ENCODE results near the gene GABRB1. TPM values are rescaled to one million over a fixed set of nuclear protein-coding genes. Genes with fewer than 3 reads are reported as not detected.

GABRB1 gene
- total RNA-seq, 5 donors from 2014 or later (not counting 1 experiment from before 2014, with no cell fraction given), result not detected

- no peak for ATAC-seq (replicated peaks in 1 of 4)
- H3K27ac Mint-ChIP-seq, result no peak overlapping the region
- peaks cover 11 to 12% of the 10 kb centered on the region in 2 donors for H3K27me3 Mint-ChIP-seq
- Histone ChIP-seq H3K36me3 (ENCODE audit: control insufficient read depth in 2 of 2, extremely low read depth in 1 of 2, insufficient read depth in 1 of 2, low read length in 1 of 2) (no peaks in the 10 kb centered on the region), H3K9me3 (no peaks in the 10 kb centered on the region), H3K4me3 (ENCODE audit: control insufficient read depth in 1 of 2, extremely low read depth in 1 of 2, low read length in 1 of 2) (no peak overlapping the region), H3K27ac (ENCODE audit: low read length) (no peak overlapping the region), H3K4me1 (ENCODE audit: control insufficient read depth in 1 of 2, extremely low read depth in 1 of 2, insufficient read depth in 2 of 2, low read length in 2 of 2) (no peaks in the 10 kb centered on the region), H3K27me3 (replicated peaks in 1 of 2; ENCODE audit: control insufficient read depth in 2 of 2, extremely low read depth in 1 of 2, insufficient read depth in 2 of 2, low read length in 1 of 2) (no peaks in the 10 kb centered on the region)
- no CpG with 5 or more reads among the region's 1 CpG for WGBS (ENCODE audit: insufficient coverage)
- H3K4me3 Mint-ChIP-seq, result no peak overlapping the region
- no peaks in the 10 kb centered on the region for H3K4me1 Mint-ChIP-seq
- DNase-seq, result no peak
- H3K36me3 Mint-ChIP-seq, result no peaks in the 10 kb centered on the region
- ChIA-PET POLR2A (no interaction called here), CTCF (no interaction called here)
- H3K9me3 Mint-ChIP-seq, result peaks cover 0 to 5% (median 0%) of the 10 kb centered on the region in 3 donors
These were observed 176.2 kb downstream of the GABRB1 start for GRCh38 chr4:47207555-47207954.

- Mint-ChIP-seq H3K36me3 (no peaks in the 10 kb centered on the region), H3K27me3 (peaks cover 8% of the 10 kb centered on the region in 2 donors), H3K27ac (no peak overlapping the region), H3K4me3 (no peak overlapping the region), H3K4me1 (no peaks in the 10 kb centered on the region), H3K9me3 (peaks cover 0 to 2% (median 0%) of the 10 kb centered on the region in 3 donors)
- Histone ChIP-seq H3K27ac (ENCODE audit: low read length) (no peak overlapping the region), H3K36me3 (ENCODE audit: control insufficient read depth in 2 of 2, extremely low read depth in 1 of 2, insufficient read depth in 1 of 2, low read length in 1 of 2) (no peaks in the 10 kb centered on the region), H3K27me3 (replicated peaks in 1 of 2; ENCODE audit: control insufficient read depth in 2 of 2, extremely low read depth in 1 of 2, insufficient read depth in 2 of 2, low read length in 1 of 2) (no peaks in the 10 kb centered on the region), H3K4me1 (ENCODE audit: control insufficient read depth in 1 of 2, extremely low read depth in 1 of 2, insufficient read depth in 2 of 2, low read length in 2 of 2) (no peaks in the 10 kb centered on the region), H3K9me3 (no peaks in the 10 kb centered on the region), H3K4me3 (ENCODE audit: control insufficient read depth in 1 of 2, extremely low read depth in 1 of 2, low read length in 1 of 2) (no peak overlapping the region)
- ChIA-PET CTCF (no interaction called here), POLR2A (no interaction called here)
- ATAC-seq (replicated peaks in 1 of 4) (no peak), DNase-seq (no peak)
- WGBS (ENCODE audit: insufficient coverage), result no CpG with 5 or more reads among the region's 1 CpG
These were observed 178.5 kb downstream of the GABRB1 start for GRCh38 chr4:47209833-47210232.

- Mint-ChIP-seq H3K9me3 (no peaks in the 10 kb centered on the region), H3K36me3 (no peaks in the 10 kb centered on the region), H3K27ac (no peak overlapping the region), H3K4me1 (no peaks in the 10 kb centered on the region), H3K4me3 (no peak overlapping the region), H3K27me3 (peaks cover 5 to 6% of the 10 kb centered on the region in 2 donors)
- Histone ChIP-seq H3K27me3 (replicated peaks in 1 of 2; ENCODE audit: control insufficient read depth in 2 of 2, extremely low read depth in 1 of 2, insufficient read depth in 2 of 2, low read length in 1 of 2) (no peaks in the 10 kb centered on the region), H3K36me3 (ENCODE audit: control insufficient read depth in 2 of 2, extremely low read depth in 1 of 2, insufficient read depth in 1 of 2, low read length in 1 of 2) (no peaks in the 10 kb centered on the region), H3K4me1 (ENCODE audit: control insufficient read depth in 1 of 2, extremely low read depth in 1 of 2, insufficient read depth in 2 of 2, low read length in 2 of 2) (no peaks in the 10 kb centered on the region), H3K4me3 (ENCODE audit: control insufficient read depth in 1 of 2, extremely low read depth in 1 of 2, low read length in 1 of 2) (no peak overlapping the region), H3K9me3 (no peaks in the 10 kb centered on the region), H3K27ac (ENCODE audit: low read length) (no peak overlapping the region)
- POLR2A ChIA-PET, result no interaction called here
- no CpG with 5 or more reads among the region's 3 CpGs for WGBS (ENCODE audit: insufficient coverage)
- ATAC-seq (replicated peaks in 1 of 4), result no peak
- no peak for DNase-seq
- CTCF ChIA-PET, result no interaction called here
These were observed 179.5 kb downstream of the GABRB1 start for GRCh38 chr4:47210828-47211227.

- Mint-ChIP-seq H3K36me3 (no peaks in the 10 kb centered on the region), H3K27me3 (peaks cover 2 to 10% of the 10 kb centered on the region in 2 donors), H3K4me3 (no peak overlapping the region), H3K9me3 (no peaks in the 10 kb centered on the region), H3K27ac (no peak overlapping the region), H3K4me1 (no peaks in the 10 kb centered on the region)
- no peaks in the 10 kb centered on the region for H3K9me3 ChIP-seq
- ChIA-PET POLR2A (no interaction called here), CTCF (no interaction called here)
- no peak overlapping the region for H3K27ac ChIP-seq (ENCODE audit: low read length)
- H3K4me3 ChIP-seq (ENCODE audit: control insufficient read depth in 1 of 2, extremely low read depth in 1 of 2, low read length in 1 of 2), result no peak overlapping the region
- no peaks in the 10 kb centered on the region for H3K4me1 ChIP-seq (ENCODE audit: control insufficient read depth in 1 of 2, extremely low read depth in 1 of 2, insufficient read depth in 2 of 2, low read length in 2 of 2)
- WGBS (ENCODE audit: insufficient coverage), result no CpG with 5 or more reads among the region's 2 CpGs
- DNase-seq (no peak), ATAC-seq (replicated peaks in 1 of 4) (no peak)
- H3K36me3 ChIP-seq (ENCODE audit: control insufficient read depth in 2 of 2, extremely low read depth in 1 of 2, insufficient read depth in 1 of 2, low read length in 1 of 2), result no peaks in the 10 kb centered on the region
- no peaks in the 10 kb centered on the region for H3K27me3 ChIP-seq (replicated peaks in 1 of 2; ENCODE audit: control insufficient read depth in 2 of 2, extremely low read depth in 1 of 2, insufficient read depth in 2 of 2, low read length in 1 of 2)
These were observed 181.7 kb downstream of the GABRB1 start for GRCh38 chr4:47213106-47213505.

- no peaks in the 10 kb centered on the region for H3K36me3 Mint-ChIP-seq
- H3K27me3 ChIP-seq (replicated peaks in 1 of 2; ENCODE audit: control insufficient read depth in 2 of 2, extremely low read depth in 1 of 2, insufficient read depth in 2 of 2, low read length in 1 of 2), result no peaks in the 10 kb centered on the region
- H3K4me1 Mint-ChIP-seq, result no peaks in the 10 kb centered on the region
- no peaks in the 10 kb centered on the region for H3K9me3 ChIP-seq
- ATAC-seq (replicated peaks in 1 of 4) (no peak), DNase-seq (no peak)
- ChIA-PET POLR2A (no interaction called here), CTCF (no interaction called here)
- peaks cover 2 to 13% of the 10 kb centered on the region in 2 donors for H3K27me3 Mint-ChIP-seq
- H3K4me1 ChIP-seq (ENCODE audit: control insufficient read depth in 1 of 2, extremely low read depth in 1 of 2, insufficient read depth in 2 of 2, low read length in 2 of 2), result no peaks in the 10 kb centered on the region
- WGBS (ENCODE audit: insufficient coverage), result no CpG with 5 or more reads among the region's 1 CpG
- H3K9me3 Mint-ChIP-seq, result no peaks in the 10 kb centered on the region
- no peak overlapping the region for H3K27ac Mint-ChIP-seq
- H3K36me3 ChIP-seq (ENCODE audit: control insufficient read depth in 2 of 2, extremely low read depth in 1 of 2, insufficient read depth in 1 of 2, low read length in 1 of 2), result no peaks in the 10 kb centered on the region
- H3K27ac ChIP-seq (ENCODE audit: low read length), result no peak overlapping the region
- H3K4me3 ChIP-seq (ENCODE audit: control insufficient read depth in 1 of 2, extremely low read depth in 1 of 2, low read length in 1 of 2), result no peak overlapping the region
- H3K4me3 Mint-ChIP-seq, result no peak overlapping the region
These were observed 182.2 kb downstream of the GABRB1 start for GRCh38 chr4:47213539-47213938.

GRCh38 chr4:47213971-47214370 is 182.6 kb downstream of the GABRB1 start:
- H3K9me3 ChIP-seq, result no peaks in the 10 kb centered on the region
- no peaks in the 10 kb centered on the region for H3K4me1 Mint-ChIP-seq
- H3K4me1 ChIP-seq (ENCODE audit: control insufficient read depth in 1 of 2, extremely low read depth in 1 of 2, insufficient read depth in 2 of 2, low read length in 2 of 2), result no peaks in the 10 kb centered on the region
- H3K27me3 ChIP-seq (replicated peaks in 1 of 2; ENCODE audit: control insufficient read depth in 2 of 2, extremely low read depth in 1 of 2, insufficient read depth in 2 of 2, low read length in 1 of 2), result no peaks in the 10 kb centered on the region
- H3K4me3 ChIP-seq (ENCODE audit: control insufficient read depth in 1 of 2, extremely low read depth in 1 of 2, low read length in 1 of 2), result no peak overlapping the region
- POLR2A ChIA-PET, result no interaction called here
- DNase-seq (no peak), ATAC-seq (replicated peaks in 1 of 4) (no peak)
- H3K36me3 ChIP-seq (ENCODE audit: control insufficient read depth in 2 of 2, extremely low read depth in 1 of 2, insufficient read depth in 1 of 2, low read length in 1 of 2), result no peaks in the 10 kb centered on the region
- H3K4me3 Mint-ChIP-seq, result no peak overlapping the region
- no peak overlapping the region for H3K27ac Mint-ChIP-seq
- no peak overlapping the region for H3K27ac ChIP-seq (ENCODE audit: low read length)
- 20% methylated on average over 1 of the region's 3 CpGs for whole genome bisulfite sequencing (ENCODE audit: insufficient coverage)
- H3K36me3 Mint-ChIP-seq, result no peaks in the 10 kb centered on the region
- H3K27me3 Mint-ChIP-seq, result peaks cover 2 to 15% of the 10 kb centered on the region in 2 donors
- H3K9me3 Mint-ChIP-seq, result no peaks in the 10 kb centered on the region
- CTCF ChIA-PET, result no interaction called here

GRCh38 chr4:47215759-47216158 is 184.4 kb downstream of the GABRB1 start:
- H3K27ac ChIP-seq (ENCODE audit: low read length), result no peak overlapping the region
- Mint-ChIP-seq H3K36me3 (no peaks in the 10 kb centered on the region), H3K9me3 (no peaks in the 10 kb centered on the region), H3K27ac (no peak overlapping the region), H3K4me3 (no peak overlapping the region), H3K4me1 (no peaks in the 10 kb centered on the region), H3K27me3 (peaks cover 3 to 17% of the 10 kb centered on the region in 2 donors)
- H3K36me3 ChIP-seq (ENCODE audit: control insufficient read depth in 2 of 2, extremely low read depth in 1 of 2, insufficient read depth in 1 of 2, low read length in 1 of 2), result no peaks in the 10 kb centered on the region
- no peaks in the 10 kb centered on the region for H3K9me3 ChIP-seq
- ATAC-seq (replicated peaks in 1 of 4) (no peak), DNase-seq (no peak)
- WGBS (ENCODE audit: insufficient coverage), result no CpG with 5 or more reads among the region's 1 CpG
- POLR2A ChIA-PET, result no interaction called here
- CTCF ChIA-PET, result interaction anchor here in 1 of 2 donors (1.3 kb wide), 1 partner anchor 16 kb away, joined by 3 read pairs; no protein-coding TSS in a partner anchor
- H3K27me3 ChIP-seq (replicated peaks in 1 of 2; ENCODE audit: control insufficient read depth in 2 of 2, extremely low read depth in 1 of 2, insufficient read depth in 2 of 2, low read length in 1 of 2), result no peaks in the 10 kb centered on the region
- no peaks in the 10 kb centered on the region for H3K4me1 ChIP-seq (ENCODE audit: control insufficient read depth in 1 of 2, extremely low read depth in 1 of 2, insufficient read depth in 2 of 2, low read length in 2 of 2)
- no peak overlapping the region for H3K4me3 ChIP-seq (ENCODE audit: control insufficient read depth in 1 of 2, extremely low read depth in 1 of 2, low read length in 1 of 2)
